Breast epithelium (tissue), 4 donors: Measurements from ENCODE around the gene CROCC2. TPM values are rescaled to one million over a fixed set of nuclear protein-coding genes. Genes with fewer than 3 reads are reported as not detected.

Experiments used
- DNase-seq, 2 donors: peaks; one replicate each; pipeline ENCODE4 v3.0.0-alpha.2; 2019; ENCODE audit warnings: low spot score in 2 of 2
- H3K27ac ChIP-seq, 2 donors: fragments of 200-600 bp; sonication (generic) in 1 of 2; one replicate each; pipeline ENCODE4 v1.5.1; 2016 to 2019; ENCODE audit warnings: mild to moderate bottlenecking in 1 of 2
- H3K27me3 ChIP-seq, 2 donors: fragments of 200-600 bp; sonication (generic) in 1 of 2; one replicate each; pipeline versions ENCODE4 v1.5.1 to v1.6.0; 2017 to 2019; ENCODE audit warnings: control low read depth in 1 of 2, mild to moderate bottlenecking in 1 of 2
- H3K36me3 ChIP-seq: fragments of 200-600 bp; one replicate; pipeline ENCODE4 v1.5.1; 2019
- H3K4me1 ChIP-seq, 2 donors: fragments of 200-600 bp; sonication (generic); one replicate each; pipeline ENCODE4 v1.5.1; 2016 to 2019; ENCODE audit warnings: control low read depth in 1 of 2
- H3K4me3 ChIP-seq, 3 donors: fragments of 200-600 bp; sonication (generic); 1 replicate in 2 of 3; 2 replicates in 1 of 3; pipeline ENCODE4 v1.5.1; 2016 to 2019; ENCODE audit warnings: mild to moderate bottlenecking in 3 of 3, moderate library complexity in 2 of 3
- H3K9me3 ChIP-seq, 2 donors: fragments of 200-600 bp; sonication (generic) in 1 of 2; one replicate each; pipeline ENCODE4 v1.5.1; 2016 to 2019; ENCODE audit warnings: control low read depth in 1 of 2
- POLR2A ChIP-seq: fragments of 450-650 bp; IDR thresholded peaks from one replicate; pipeline ENCODE4 v1.6.1; 2016; ENCODE audit warnings: antibody characterized with exemption, mild to moderate bottlenecking, moderate library complexity
- POLR2AphosphoS5 ChIP-seq, 3 donors: sonication (generic); formaldehyde crosslinking; IDR thresholded peaks; one replicate each; pipeline ENCODE4 v1.6.1; 2017; ENCODE audit warnings: antibody characterized with exemption in 3 of 3
- intact Hi-C: fragments of 100-400 bp; cut with DNase I; formaldehyde crosslinking; loops from one replicate; pipeline ENCODE4 v1.15.1; 2023; ENCODE audit warnings: low total_unique reads
- total RNA-seq, 3 donors: library from RNA; depleted of rRNA; stranded (reverse); fragments of >200 nt; gene quantifications; one replicate each; pipeline ENCODE4 v1.1.0, GENCODE V29; 2016
- TF ChIP-seq, protein P1 (sequence below), 3 donors: fragments of 450-650 bp; IDR thresholded peaks; one replicate each; pipeline ENCODE4 v1.5.1; 2016 to 2017; ENCODE audit warnings: antibody characterized with exemption in 3 of 3, mild to moderate bottlenecking in 3 of 3, moderate library complexity in 3 of 3

The CROCC2 gene
- total RNA-seq, 3 donors from 2014 or later, result 0.33 TPM; not detected in 2

DNA sequence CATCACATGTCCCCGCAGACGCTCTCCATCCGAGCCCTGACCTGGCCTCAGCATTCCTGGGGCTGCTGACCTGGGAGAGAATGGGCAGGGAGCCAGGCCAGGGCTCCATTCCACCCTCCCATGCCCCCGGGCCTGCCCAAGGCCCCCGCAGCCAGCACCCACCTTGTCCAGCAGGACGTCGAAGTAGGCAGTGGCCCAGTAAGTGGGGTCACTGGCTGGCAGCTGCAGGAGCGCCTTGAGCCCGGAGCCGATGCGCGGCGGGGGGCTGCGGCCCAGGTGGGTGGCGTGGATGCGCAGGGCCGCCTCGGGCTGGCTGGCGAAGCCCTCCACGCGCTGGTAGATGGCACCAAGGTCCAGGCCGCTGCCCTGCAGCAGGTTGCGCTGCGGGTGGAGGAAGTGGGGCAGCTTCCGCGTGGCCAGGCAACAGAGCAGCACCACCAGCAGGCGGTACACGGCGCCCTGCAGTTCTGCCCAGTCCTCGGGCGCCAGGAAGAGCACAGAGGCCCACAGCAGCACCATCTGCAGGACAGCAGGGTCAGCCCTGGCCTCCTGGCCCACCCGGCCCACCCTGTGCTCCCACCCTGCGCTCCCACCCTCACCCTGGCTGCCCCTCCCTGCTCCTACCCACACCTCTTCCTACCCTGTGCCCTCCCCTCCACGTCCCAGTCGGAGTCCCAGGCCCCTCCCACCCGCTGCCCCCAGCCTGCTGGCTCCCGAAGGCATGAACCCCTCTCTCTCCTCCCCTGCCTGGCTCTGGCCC, 17.8 kb upstream of the CROCC2 start:
- Histone ChIP-seq H3K9me3 (no peaks in the 10 kb centered on the region), H3K4me3 (no peak overlapping the region), H3K4me1 (no peaks in the 10 kb centered on the region), H3K27me3 (no peaks in the 10 kb centered on the region), H3K36me3 (no peaks in the 10 kb centered on the region), H3K27ac (no peak overlapping the region)
- intact Hi-C loops, result no loop called here
- TF ChIP-seq POLR2A (no peak), POLR2AphosphoS5 (IDR thresholded peaks at IDR 0.05) (no peak)
- TF ChIP-seq, protein P1, sequence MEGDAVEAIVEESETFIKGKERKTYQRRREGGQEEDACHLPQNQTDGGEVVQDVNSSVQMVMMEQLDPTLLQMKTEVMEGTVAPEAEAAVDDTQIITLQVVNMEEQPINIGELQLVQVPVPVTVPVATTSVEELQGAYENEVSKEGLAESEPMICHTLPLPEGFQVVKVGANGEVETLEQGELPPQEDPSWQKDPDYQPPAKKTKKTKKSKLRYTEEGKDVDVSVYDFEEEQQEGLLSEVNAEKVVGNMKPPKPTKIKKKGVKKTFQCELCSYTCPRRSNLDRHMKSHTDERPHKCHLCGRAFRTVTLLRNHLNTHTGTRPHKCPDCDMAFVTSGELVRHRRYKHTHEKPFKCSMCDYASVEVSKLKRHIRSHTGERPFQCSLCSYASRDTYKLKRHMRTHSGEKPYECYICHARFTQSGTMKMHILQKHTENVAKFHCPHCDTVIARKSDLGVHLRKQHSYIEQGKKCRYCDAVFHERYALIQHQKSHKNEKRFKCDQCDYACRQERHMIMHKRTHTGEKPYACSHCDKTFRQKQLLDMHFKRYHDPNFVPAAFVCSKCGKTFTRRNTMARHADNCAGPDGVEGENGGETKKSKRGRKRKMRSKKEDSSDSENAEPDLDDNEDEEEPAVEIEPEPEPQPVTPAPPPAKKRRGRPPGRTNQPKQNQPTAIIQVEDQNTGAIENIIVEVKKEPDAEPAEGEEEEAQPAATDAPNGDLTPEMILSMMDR (IDR thresholded peaks at IDR 0.05), result no peak
- no peak for DNase-seq

- intact Hi-C loops, result no loop called here
- H3K9me3 ChIP-seq, result no peaks in the 10 kb centered on the region
- TF ChIP-seq POLR2AphosphoS5 (IDR thresholded peaks at IDR 0.05), result no peak
- TF ChIP-seq, protein P1 (IDR thresholded peaks at IDR 0.05), result no peak
- TF ChIP-seq POLR2A, result no peak
- H3K4me3 ChIP-seq, result no peak overlapping the region
- no peaks in the 10 kb centered on the region for H3K36me3 ChIP-seq
- no peak overlapping the region for H3K27ac ChIP-seq
- no peak for DNase-seq
- no peaks in the 10 kb centered on the region for H3K27me3 ChIP-seq
- H3K4me1 ChIP-seq, result no peaks in the 10 kb centered on the region
These were observed 17.1 kb upstream of the CROCC2 start for GRCh38 chr2:240888890-240889573.

DNA sequence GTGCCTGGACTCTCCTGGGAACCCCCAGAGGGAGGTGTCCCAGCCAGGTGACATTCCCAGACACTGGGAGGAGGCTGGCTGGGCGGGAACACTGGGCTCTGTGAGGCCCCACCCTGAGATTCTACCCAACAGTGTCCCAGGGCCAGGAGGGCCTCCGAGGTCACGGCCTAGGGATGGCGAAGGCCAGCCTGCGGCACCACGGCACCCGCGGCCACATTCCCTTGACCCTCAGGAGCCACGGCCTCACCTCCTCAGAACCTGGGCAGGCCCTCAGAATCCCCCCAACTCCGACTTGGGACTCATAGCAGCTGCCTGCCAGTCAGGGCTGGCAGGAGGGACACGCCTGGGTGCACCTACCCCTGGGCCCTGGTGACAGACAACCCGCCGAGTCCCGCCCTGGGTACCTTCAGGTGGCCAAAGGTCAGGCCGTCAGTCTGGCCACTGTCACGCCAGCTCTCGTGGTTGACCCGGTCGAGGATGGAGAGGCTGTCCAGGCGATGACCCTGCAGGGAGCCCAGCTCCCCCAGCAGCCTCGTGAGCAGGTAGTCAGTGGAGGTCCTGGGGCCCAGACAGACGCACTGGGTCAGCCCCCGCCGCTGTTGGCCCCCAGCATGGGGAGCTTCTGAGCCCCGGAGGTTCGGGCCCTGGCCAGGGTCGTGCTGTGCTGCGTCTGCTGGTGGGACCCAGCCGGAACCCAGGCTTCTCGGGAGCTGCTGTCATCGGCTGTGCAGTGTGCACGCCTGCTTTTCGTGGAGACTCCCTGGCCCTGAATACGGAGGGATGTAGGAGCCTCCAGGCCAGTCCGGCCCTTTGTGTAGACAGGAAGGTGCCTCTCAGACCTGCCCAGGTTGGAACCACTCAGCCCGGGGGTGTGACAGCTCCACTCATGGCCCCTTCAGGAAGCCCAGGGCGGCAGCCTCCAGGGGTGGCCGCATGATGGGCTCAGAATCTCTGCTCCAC, 16.3 kb upstream of the CROCC2 start:
- Histone ChIP-seq H3K4me1 (no peaks in the 10 kb centered on the region), H3K36me3 (no peaks in the 10 kb centered on the region), H3K27ac (no peak overlapping the region), H3K4me3 (no peak overlapping the region), H3K9me3 (no peaks in the 10 kb centered on the region), H3K27me3 (no peaks in the 10 kb centered on the region)
- intact Hi-C loops, result no loop called here
- no peak for DNase-seq
- no peak for TF ChIP-seq POLR2AphosphoS5 (IDR thresholded peaks at IDR 0.05)
- no peak for TF ChIP-seq POLR2A
- TF ChIP-seq, protein P1 (IDR thresholded peaks at IDR 0.05), result no peak

DNA sequence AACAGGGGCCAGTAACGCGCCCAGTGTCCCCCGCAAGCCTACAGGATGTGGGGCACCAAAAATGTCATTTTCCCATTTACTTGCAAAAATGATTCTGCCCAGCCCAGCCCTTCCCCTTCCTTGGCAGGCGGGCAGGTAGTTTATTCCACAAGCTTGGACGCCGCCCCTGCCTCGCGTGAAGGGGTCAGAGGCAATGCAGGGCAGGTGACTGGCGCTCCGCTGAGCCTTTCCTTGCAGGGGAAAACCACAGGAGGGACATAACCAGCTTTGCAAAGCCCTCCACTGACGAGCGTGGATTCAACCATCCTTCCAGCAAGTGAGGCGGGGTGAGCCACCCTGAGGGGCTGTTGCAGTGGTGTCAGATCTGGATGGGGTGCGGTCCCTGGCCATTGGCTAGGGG, 15.4 kb upstream of the CROCC2 start:
- DNase-seq, result no peak
- Histone ChIP-seq H3K36me3 (no peaks in the 10 kb centered on the region), H3K4me1 (no peaks in the 10 kb centered on the region), H3K27ac (no peak overlapping the region), H3K9me3 (no peaks in the 10 kb centered on the region), H3K27me3 (no peaks in the 10 kb centered on the region), H3K4me3 (no peak overlapping the region)
- TF ChIP-seq POLR2AphosphoS5 (IDR thresholded peaks at IDR 0.05) (no peak), POLR2A (no peak)
- TF ChIP-seq, protein P1 (IDR thresholded peaks at IDR 0.05), result no peak
- intact Hi-C loops, result no loop called here
